ENCODE measurements around the gene WWC1.

DNA sequence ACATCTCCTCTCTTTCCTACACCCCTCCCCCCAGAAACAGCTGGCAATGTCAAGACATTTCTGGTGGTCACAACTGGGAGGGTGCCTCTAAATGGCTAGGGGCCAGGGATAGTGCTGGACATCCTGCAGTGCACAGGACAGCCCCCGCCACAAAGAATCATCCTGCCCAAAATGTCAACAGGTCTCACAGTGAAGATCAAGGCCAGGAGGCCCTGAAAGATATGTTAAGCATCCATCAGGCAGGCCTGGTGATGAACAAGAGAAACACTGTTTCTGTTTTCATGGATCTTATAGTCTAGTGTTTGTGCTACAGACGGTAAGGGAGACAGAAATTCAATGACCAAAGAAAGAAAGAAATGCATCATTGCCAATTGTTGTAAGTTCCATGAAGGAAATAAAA is 45.9 kb downstream of the WWC1 start:
- TF ChIP-seq TAF1 (IDR thresholded peaks at IDR 0.05; ENCODE audit: low read depth, low read length) = no peak
- no peak for TF ChIP-seq POLR2A (IDR thresholded peaks at IDR 0.05; ENCODE audit: low read depth, low read length)
- no peak for TF ChIP-seq POLR2AphosphoS5 (IDR thresholded peaks at IDR 0.05; ENCODE audit: low read depth, low read length)
- TF ChIP-seq POU2F2 (IDR thresholded peaks at IDR 0.05; ENCODE audit: low read depth, low read length) = no peak

Measured in GM12891 (cell line).